ENCODE results near the gene ADIPOQ. TPM values are rescaled to one million over a fixed set of nuclear protein-coding genes. Genes with fewer than 3 reads are reported as not detected.

The ADIPOQ gene
- total and polyA plus RNA-seq, 2 donors (not counting 1 experiment from before 2014, with no cell fraction given), result not detected

DNA sequence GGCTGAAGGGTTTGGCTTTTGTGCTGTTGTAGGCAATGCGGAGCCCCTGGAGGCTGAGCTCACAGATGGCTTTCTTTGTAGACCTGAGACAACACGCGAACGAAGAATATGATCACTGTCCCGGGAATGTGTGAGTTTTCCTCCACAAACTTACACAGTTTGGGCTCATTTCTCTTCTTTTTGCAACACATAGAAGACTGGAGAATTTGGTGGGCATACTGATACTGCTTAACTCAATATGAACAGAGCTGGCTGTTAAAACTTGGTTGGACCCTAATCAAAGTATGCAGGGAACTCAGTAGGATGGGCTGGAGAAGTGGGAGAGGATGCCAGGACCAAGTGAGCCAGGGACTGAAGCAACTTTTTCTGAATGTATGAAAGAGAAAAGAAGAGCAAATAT, 24.0 kb upstream of the ADIPOQ start:
- no peak overlapping the region for H3K27ac ChIP-seq (ENCODE audit: low read length in 2 of 2)
- no peak overlapping the region for H3K4me2 ChIP-seq (replicated peaks; ENCODE audit: low read depth, low read length, poor library complexity, severe bottlenecking)
- Mint-ChIP-seq H3K27ac (no peak overlapping the region), H3K27me3 (no peaks in the 10 kb centered on the region), H3K4me1 (no peaks in the 10 kb centered on the region), H3K9me3 (ENCODE audit: insufficient read depth) (no peaks in the 10 kb centered on the region), H3K4me3 (no peak overlapping the region)
- no peak for TF ChIP-seq EZH2 (IDR thresholded peaks at IDR 0.05; ENCODE audit: borderline replicate concordance, insufficient read depth, low read depth, low read length, poor library complexity, severe bottlenecking)
- TF ChIP-seq, protein P1, sequence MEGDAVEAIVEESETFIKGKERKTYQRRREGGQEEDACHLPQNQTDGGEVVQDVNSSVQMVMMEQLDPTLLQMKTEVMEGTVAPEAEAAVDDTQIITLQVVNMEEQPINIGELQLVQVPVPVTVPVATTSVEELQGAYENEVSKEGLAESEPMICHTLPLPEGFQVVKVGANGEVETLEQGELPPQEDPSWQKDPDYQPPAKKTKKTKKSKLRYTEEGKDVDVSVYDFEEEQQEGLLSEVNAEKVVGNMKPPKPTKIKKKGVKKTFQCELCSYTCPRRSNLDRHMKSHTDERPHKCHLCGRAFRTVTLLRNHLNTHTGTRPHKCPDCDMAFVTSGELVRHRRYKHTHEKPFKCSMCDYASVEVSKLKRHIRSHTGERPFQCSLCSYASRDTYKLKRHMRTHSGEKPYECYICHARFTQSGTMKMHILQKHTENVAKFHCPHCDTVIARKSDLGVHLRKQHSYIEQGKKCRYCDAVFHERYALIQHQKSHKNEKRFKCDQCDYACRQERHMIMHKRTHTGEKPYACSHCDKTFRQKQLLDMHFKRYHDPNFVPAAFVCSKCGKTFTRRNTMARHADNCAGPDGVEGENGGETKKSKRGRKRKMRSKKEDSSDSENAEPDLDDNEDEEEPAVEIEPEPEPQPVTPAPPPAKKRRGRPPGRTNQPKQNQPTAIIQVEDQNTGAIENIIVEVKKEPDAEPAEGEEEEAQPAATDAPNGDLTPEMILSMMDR (IDR thresholded peaks at IDR 0.05), result no peak
- H4K20me1 ChIP-seq (ENCODE audit: control insufficient read depth, insufficient read depth, low read length, poor library complexity, severe bottlenecking), result no peaks in the 10 kb centered on the region
- no peaks in the 10 kb centered on the region for H3K79me2 ChIP-seq (ENCODE audit: control insufficient read depth, insufficient read depth, low read length)
- H3K36me3 ChIP-seq (replicated peaks in 1 of 2; ENCODE audit: control extremely low read depth in 1 of 2, control insufficient read depth in 1 of 2, extremely low read depth in 1 of 2, insufficient read depth in 2 of 2, low read length in 1 of 2), result no peaks in the 10 kb centered on the region
- no peak overlapping the region for H3K9ac ChIP-seq (ENCODE audit: low read length)
- no peak overlapping the region for H3K4me3 ChIP-seq (ENCODE audit: control extremely low read depth in 1 of 5, extremely low read depth in 1 of 5, insufficient read depth in 1 of 5, low read depth in 2 of 5, low read length in 4 of 5)
- no peak for ATAC-seq (ENCODE audit: low read depth)
- no peaks in the 10 kb centered on the region for H3K9me3 ChIP-seq (ENCODE audit: control extremely low read depth in 1 of 3, control insufficient read depth in 2 of 3, insufficient read depth in 1 of 3, low read length in 2 of 3)
- no peak overlapping the region for H2AFZ ChIP-seq (ENCODE audit: insufficient read depth, low read depth, low read length, poor library complexity, severe bottlenecking)
- CTCF ChIA-PET, result interaction anchor here (0.6 to 7.1 kb wide), 5 partner anchors 10 to 347 kb away, joined by 3 to 237 read pairs (median 4); partner anchors contain the start of genes AHSG and RFC4
- intact Hi-C loops (cut with micrococcal nuclease), result no loop called here
- POLR2A ChIA-PET, result no interaction called here
- H3K27me3 ChIP-seq (replicated peaks in 1 of 4; ENCODE audit: control extremely low read depth in 1 of 4, control insufficient read depth in 3 of 4, insufficient read depth in 4 of 4, low read length in 3 of 4), result no peaks in the 10 kb centered on the region
- no peaks in the 10 kb centered on the region for H3K4me1 ChIP-seq (ENCODE audit: control insufficient read depth in 2 of 2, insufficient read depth in 2 of 2, low read length in 2 of 2)
- DNase-seq, result no peak
- WGBS (ENCODE audit: insufficient coverage), result 100% methylated on average over 4 of the region's 5 CpGs

- Histone ChIP-seq H4K20me1 (ENCODE audit: control insufficient read depth, insufficient read depth, low read length, poor library complexity, severe bottlenecking) (no peaks in the 10 kb centered on the region), H3K27me3 (replicated peaks in 1 of 4; ENCODE audit: control extremely low read depth in 1 of 4, control insufficient read depth in 3 of 4, insufficient read depth in 4 of 4, low read length in 3 of 4) (no peaks in the 10 kb centered on the region), H3K9ac (ENCODE audit: low read length) (no peak overlapping the region), H2AFZ (ENCODE audit: insufficient read depth, low read depth, low read length, poor library complexity, severe bottlenecking) (no peak overlapping the region), H3K79me2 (ENCODE audit: control insufficient read depth, insufficient read depth, low read length) (no peaks in the 10 kb centered on the region), H3K4me1 (ENCODE audit: control insufficient read depth in 2 of 2, insufficient read depth in 2 of 2, low read length in 2 of 2) (no peaks in the 10 kb centered on the region), H3K4me2 (replicated peaks; ENCODE audit: low read depth, low read length, poor library complexity, severe bottlenecking) (no peak overlapping the region), H3K9me3 (ENCODE audit: control extremely low read depth in 1 of 3, control insufficient read depth in 2 of 3, insufficient read depth in 1 of 3, low read length in 2 of 3) (no peaks in the 10 kb centered on the region), H3K27ac (ENCODE audit: low read length in 2 of 2) (no peak overlapping the region), H3K4me3 (ENCODE audit: control extremely low read depth in 1 of 5, extremely low read depth in 1 of 5, insufficient read depth in 1 of 5, low read depth in 2 of 5, low read length in 4 of 5) (no peak overlapping the region), H3K36me3 (replicated peaks in 1 of 2; ENCODE audit: control extremely low read depth in 1 of 2, control insufficient read depth in 1 of 2, extremely low read depth in 1 of 2, insufficient read depth in 2 of 2, low read length in 1 of 2) (no peaks in the 10 kb centered on the region)
- Mint-ChIP-seq H3K27ac (no peak overlapping the region), H3K4me3 (no peak overlapping the region), H3K9me3 (ENCODE audit: insufficient read depth) (no peaks in the 10 kb centered on the region), H3K27me3 (no peaks in the 10 kb centered on the region), H3K4me1 (no peaks in the 10 kb centered on the region)
- ChIA-PET POLR2A (no interaction called here), CTCF (interaction anchor here (0.6 to 7.1 kb wide), 7 partner anchors 9 to 346 kb away, joined by 3 to 237 read pairs (median 3); partner anchors contain the start of genes AHSG and RFC4)
- WGBS (ENCODE audit: insufficient coverage), result 80% methylated on average over 1 of the region's 1 CpG
- no peak for TF ChIP-seq EZH2 (IDR thresholded peaks at IDR 0.05; ENCODE audit: borderline replicate concordance, insufficient read depth, low read depth, low read length, poor library complexity, severe bottlenecking)
- TF ChIP-seq, protein P1 (IDR thresholded peaks at IDR 0.05), result no peak
- intact Hi-C loops (cut with micrococcal nuclease), result no loop called here
- no peak for DNase-seq
- no peak for ATAC-seq (ENCODE audit: low read depth)
These were observed 23.6 kb upstream of the ADIPOQ start for GRCh38 chr3:186818956-186819355.

Data from B cell (primary cell).